Ishikawa (cell line): ENCODE results near the gene PLA2G1B.

Experiments
- CEBPB ChIP-seq: IDR thresholded peaks from 2 replicates; pipeline ENCODE4 v1.6.1; 2012
- CREB1 ChIP-seq: IDR thresholded peaks from 2 replicates; pipeline ENCODE4 v1.6.1; 2012; ENCODE audit warnings: low read depth
- EGR1 ChIP-seq: IDR thresholded peaks from 2 replicates; pipeline ENCODE4 v1.6.1; 2012
- EP300 ChIP-seq: IDR thresholded peaks from 2 replicates; pipeline ENCODE4 v1.6.1; 2012; ENCODE audit warnings: borderline replicate concordance
- FOXM1 ChIP-seq: IDR thresholded peaks from 2 replicates; pipeline ENCODE4 v1.6.1; 2012; ENCODE audit warnings: low read depth, borderline replicate concordance
- RAD21 ChIP-seq: IDR thresholded peaks from 2 replicates; pipeline ENCODE4 v1.6.1; 2012; ENCODE audit warnings: low read depth
- REST ChIP-seq: IDR thresholded peaks from 2 replicates; pipeline ENCODE4 v1.6.1; 2012; ENCODE audit warnings: low read depth, mild to moderate bottlenecking

- TF ChIP-seq REST: no peak
- TF ChIP-seq CEBPB: no peak
- TF ChIP-seq FOXM1: no peak
- TF ChIP-seq EP300: no peak
- TF ChIP-seq RAD21: no peak
- TF ChIP-seq EGR1: no peak
- TF ChIP-seq CREB1: no peak
Observed at GRCh38 chr12:120369603-120370342, 42.2 kb upstream of the PLA2G1B start.
